OCI-M2 (cell line): Measurements from ENCODE around the gene HECA.
"Not testable (repeated sequence)": the region's sequence is repeated elsewhere in the genome, so short reads cannot be mapped to it uniquely, and the experiment has no call there.

Experiments
- DNase-seq: peaks from one replicate; lab custom pipeline; 2025; ENCODE audit not compliant: unreplicated experiment; lab: John Stamatoyannopoulos, UW

The HECA gene

DNA sequence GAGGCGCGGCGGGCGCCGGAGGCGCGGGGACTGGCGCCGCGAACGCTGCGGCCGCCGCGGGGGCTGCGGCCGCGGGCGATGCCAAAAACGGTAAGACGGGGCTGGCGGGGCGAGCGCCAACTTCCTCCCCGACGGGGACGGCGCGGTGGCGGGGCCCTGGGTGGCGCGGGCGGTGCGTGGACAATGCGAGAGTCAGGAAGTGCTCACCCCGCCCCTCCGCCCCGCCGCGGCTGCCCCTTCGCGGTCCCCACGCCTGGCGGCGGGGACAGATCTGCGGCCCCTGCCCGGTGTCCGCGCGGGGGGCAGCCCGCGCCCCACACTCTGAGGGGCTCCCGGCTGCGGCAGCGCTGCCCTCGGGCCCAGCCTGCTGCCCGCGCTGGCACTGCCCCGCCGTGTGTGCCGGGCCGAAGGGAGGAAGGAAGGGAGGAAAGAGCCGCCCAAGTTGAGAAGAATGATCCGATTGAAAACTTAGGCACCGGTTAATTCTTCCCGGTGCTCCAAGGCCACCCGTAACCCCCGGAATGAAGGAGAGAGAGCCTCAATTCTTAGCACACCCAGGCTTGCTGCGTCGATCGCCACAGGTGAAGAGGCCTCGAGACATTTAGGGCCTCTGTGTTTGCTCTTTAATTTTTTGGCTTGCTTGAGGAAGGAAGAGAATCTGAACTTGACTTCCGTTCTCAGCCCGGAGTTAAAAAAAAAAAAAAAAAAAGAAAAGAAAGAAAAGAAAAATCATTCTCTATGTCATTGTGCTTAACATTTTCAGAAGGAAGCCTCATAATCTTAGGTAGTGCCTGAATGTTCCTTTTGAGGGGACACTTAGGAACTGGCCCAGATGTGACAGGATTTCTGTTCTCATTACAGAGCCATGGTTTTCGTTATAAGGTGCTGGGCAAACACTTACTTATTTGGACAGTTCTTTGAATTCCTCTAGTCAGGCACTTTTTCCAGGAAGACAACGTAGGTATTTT lies 982 bp downstream of the HECA start:
- no peak for DNase-seq

DNA sequence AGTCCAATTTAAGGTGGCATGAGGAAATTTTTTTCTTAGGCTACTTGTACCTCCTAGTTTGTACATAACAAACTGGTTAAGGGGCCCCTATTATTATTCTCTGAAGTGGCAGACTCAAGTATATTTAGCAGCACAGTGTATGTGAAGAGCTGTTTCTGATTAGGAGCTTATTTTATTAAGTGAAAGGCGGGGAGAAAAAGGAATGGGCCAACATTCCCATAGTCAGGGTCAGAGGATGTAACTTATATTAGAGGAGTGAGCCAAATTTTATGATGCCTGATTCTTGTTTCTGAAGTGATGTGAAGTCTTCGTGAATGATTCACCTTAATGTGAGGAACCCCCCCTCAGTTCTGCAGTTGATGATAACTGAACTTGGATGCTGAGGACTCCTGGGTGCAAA lies 2.8 kb downstream of the HECA start:
- no peak for DNase-seq

DNA sequence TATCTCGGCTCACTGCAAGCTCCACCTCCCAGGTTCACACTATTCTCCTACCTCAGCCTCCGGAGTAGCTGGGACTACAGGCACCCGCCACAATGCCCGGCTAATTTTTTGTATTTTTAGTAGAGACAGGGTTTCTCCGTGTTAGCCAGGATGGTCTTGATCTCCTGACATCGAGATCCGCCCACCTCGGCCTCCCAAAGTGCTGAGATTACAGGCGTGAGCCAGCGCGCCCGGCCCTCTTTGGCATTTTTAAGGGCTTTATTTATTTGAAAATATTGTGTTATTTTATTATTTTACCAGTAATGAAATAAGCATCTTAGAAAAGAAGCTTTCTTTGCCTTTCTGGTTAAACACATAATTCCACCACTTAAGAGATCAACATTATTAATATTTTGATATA lies 6.0 kb downstream of the HECA start:
- not testable (repeated sequence) for DNase-seq

DNA sequence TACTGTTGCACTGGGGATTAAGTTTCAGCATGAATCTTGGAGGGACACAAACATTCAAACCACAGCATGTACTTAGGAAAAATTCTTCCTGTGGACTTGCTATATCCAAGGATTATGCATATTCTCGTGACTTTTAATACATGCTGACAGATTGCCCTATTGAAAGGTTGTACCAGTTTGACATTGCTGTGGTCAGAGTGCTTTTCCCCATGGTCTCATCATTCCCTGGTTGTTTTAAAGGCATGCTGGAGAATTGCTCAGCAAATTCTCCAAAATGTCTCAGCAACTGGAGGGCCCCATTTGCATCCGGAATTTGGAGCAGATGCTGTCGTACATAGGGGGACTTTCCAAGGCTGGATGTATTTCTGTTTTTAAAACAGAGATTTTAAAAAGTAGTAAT lies 7.4 kb downstream of the HECA start:
- DNase-seq: no peak

DNA sequence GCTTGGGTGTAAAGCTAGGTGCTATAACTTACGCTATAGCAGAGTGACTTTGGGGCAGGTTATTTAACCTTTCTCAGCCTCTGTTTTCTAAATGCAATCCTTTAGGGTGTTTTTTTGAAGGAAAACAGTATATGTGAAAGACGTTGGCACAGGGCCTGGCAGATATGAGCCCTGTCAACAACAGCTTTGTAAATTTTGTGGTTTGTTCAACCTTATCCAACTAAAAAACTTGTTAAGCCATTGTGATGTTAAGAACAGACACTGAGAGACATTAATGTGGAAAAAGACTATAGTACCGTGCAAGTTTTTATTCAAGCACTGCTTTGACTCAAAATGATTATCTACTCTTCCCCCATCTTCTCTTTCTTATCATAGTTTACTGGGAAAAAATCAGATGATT lies 8.2 kb downstream of the HECA start:
- DNase-seq: no peak

DNA sequence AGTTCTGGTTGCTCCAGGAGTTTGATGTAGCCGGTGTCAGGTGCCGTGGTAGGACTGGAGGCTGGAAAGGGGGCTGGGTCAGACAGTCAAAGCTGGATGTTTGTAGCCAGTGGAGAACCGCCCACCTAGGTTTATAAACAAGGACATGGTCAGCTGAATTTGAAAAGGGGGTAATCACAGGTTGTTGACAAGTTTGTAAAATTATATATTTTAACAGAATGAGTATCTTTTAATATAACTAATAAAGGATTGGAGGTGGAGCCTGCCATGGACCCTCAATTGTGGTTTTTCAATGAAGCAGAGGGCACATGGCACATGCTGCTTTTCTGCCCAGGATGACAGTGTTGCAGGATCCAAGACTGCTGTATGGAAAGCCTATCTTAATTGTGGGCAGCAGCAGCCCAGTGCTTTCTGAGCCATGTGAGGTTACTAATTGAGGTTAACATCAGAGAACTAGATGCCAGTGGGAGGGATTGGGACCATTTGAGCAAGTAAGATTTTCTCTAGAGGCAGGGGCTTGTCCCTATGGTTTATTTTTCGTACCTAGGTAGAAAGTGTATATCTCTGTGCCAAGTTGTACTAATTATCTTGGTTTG lies 9.7 kb downstream of the HECA start:
- DNase-seq: no peak

DNA sequence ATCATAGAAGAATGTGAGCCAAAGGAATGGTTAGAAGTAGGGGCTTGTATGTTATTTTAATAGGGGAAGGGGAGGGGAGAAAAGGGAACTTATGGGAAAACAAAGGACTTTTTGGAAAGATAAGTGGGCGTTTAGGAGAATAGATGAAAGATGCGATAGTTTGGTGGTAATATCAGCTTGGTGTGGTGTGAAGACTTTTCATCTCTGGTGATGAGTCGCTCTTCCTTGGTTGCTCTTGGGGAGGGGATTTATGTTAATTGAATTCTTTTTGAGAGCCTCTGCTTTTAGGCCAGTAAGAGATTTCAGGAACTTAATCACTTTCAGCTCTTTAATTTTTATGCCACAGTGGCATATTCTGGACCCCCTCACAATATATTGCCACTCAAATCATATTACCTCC lies 10.8 kb downstream of the HECA start:
- no peak for DNase-seq

DNA sequence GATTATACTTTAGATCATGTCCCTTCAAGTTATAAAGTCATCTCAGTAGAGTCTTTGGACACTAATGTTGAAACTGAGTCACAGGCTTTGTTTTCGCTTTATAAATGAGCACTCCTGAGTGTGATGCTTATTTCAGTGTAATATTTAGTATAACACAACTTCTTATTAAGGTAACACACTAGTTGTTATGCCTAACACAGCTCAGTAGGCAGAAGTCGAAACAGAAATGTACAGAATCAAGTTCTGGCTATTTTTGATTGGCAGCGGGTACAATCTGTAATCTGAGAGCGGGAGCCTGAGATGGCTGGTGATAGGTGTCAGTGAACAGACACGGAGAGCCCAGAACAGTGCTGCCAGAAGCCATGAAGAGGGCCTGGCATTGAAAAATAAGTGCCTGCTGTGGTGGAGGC lies 11.4 kb downstream of the HECA start:
- no peak for DNase-seq

DNA sequence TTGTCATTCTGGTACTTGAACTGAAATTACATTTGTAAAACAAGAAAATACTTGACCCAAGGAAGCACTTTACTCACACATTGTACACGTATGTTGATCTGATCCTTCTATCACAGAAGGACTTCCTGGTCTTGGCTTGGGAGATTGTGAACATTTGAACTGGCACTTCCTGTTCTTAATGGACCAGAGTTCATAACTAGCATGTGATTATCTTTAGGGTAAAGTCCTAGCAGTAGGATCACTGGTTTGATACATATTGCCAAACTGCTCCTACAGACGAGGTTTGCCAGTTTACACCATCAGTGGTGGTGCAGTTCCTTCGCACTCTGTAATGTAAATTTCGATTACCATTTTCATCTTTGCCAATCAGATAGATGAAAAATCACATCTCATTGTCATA lies 12.7 kb downstream of the HECA start:
- no peak for DNase-seq

DNA sequence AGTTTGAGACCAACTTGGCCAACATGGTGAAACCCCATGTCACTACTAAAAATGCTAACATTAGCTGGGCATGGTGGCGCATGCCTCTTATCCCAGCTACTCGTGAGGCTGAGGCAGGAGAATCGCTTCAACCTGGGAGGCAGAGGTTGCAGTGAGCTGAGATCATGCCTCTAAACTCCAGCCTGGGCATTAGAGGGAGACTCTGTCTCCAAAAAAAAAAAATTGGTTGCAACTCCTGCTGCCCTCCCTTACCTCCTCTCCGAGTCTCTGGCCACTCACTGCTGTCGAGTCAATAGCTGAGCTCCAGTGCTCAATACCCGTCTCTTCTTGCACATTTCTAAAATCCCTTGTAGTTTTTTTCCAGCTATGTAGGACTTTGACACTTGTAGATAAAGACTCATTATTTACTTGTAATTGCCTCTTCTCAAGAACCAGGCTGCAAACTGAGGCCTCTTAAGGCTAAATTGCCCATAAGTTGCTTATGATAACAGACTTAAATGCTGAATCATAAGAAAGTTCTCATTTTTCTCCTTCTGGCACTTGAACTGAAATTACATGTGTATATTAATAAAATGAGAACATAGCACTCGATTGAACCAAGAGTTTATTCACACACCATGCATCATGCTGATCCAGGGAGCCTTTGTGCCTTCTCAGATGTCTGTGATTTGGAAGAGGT lies 13.8 kb downstream of the HECA start:
- no peak for DNase-seq

DNA sequence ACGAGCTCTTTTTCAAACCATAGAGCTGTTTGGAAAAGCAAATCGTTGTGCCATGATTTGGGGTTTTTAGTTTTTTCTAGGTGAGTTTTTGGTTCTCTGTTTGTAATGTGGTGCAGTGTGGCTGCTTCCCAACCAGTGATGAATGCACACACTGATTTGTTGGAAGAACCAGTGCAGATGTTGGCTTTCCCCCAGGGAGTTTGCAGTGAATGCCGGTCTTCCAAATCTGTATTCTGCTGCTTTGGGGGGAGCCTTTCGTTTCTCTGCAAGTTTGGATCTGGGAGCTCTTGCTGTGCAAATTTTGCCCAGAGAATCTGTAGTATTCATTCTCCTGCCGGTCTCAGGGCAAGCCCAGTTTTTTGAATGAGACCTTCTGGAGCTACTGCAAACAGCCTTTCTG lies 14.5 kb downstream of the HECA start:
- no peak for DNase-seq

DNA sequence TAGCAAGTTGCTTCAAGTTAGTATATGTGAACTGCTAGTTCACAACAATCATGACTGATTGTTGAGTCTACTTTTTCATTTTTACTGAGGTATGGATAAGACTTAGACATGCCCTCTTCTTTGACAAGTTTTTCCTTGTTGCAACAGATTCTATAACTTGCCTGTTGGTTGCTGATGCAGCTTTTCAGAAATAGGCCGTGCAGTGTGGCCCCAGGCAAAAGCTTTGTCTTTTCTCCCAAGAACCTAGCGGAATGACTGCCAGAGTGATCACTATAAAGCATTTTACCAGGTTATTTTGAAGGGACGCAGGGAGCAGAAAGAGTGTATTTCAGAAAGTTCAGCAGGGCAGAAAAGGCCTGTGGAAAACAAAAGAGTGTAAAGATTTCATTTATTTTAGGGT lies 16.0 kb downstream of the HECA start:
- no peak for DNase-seq

DNA sequence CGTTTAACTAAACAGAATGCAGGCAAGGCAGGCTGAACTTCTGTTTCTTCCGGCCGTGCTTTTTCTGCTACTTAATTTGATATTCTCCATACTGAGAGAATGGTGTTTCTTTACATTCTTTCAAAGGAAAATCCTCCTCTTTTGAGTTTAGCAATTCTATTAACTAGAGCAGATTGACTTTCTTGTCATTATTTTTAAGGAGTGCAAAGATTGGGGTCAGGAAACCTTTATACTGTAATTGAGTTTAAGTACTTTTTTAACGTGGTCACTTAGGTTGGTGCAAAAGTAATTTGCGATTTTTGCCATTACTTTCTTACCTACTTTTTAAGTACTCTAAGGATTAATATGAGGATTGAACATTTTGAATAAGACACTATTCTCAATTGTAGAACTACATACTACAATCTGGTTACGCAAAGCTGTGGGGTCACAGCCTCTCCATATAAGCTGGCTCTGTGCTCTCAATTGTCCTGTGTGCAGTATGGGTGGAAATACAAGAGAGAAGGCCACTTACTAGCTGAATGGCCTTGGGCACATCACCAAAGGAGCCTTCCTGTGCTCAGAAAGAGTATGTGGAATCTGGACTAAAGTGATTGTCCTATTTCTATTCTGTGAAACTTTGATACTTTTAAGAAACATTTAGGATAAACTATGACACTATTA lies 16.7 kb downstream of the HECA start:
- DNase-seq: no peak

DNA sequence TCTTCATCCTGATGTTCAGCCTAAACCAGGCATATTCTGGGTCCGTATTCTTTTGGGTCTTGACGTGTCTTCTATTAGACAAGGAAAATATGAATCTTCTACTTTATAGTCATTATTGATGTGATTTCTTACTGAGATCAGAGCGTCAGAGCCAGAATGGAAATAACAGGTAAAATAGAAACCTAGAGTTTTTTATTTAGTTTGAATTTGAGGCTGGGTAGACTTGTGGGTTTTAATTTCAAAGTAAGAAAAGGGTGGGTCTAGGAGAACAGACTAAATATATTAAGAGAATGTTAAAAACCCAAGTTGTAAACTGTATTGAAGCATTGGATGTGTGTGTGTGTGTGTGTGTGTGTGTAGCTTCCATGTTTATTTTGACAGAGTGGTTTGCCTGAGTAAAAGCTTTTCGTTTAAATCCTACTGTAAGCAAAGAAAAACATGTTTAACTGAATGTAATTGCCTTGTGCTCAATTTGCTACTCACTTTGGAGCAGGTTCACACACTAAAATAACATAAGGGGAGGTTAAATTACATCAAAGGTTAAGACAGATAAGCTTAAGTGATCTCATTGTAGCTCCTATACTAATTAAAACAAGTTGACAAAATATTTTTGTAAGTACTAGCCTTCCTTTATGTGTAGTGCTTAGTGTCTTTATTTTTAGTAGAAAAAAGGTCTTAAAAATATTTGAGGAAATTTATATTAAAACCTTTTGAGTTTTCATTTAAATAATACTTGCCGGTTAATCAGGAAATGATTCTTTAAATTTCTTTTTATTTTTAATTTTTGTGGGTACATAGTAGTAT lies 17.4 kb downstream of the HECA start:
- no peak for DNase-seq

DNA sequence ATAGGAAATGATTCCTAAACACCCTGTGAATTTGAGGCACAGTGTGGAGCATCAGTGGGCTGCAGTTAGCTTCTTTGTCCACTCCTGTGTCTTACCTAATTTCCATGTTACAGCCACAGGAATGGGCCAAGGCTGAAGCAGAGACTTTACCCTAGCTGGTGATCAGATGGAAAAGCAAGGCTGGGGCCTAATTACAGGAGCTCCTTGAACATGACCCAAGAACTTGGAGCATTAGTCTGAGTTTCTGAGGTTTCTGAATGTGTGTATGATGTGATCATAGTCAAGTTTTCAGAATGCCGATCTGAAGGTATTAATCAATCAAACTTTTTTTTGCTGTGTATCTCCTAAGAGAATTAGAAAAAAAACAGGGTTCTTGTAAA lies 18.0 kb downstream of the HECA start:
- no peak for DNase-seq

DNA sequence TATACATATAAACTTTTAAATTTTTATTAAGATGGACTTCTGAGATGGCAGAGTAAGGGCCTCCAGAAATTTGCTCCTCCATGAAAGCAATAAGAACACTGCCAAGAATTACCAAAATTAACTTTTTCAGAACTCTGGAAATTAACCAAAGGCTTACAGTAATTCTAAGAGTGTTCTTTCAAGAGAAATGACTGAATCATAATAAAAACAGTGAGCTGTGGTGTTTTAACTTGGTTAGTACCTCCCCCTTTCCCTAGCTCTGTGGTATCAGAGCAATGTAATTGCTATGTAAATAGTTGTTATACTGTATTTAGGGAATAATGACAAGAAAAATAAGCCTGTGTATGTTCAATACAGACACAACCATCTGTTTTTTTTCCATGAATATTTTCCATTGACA lies 19.0 kb downstream of the HECA start:
- no peak for DNase-seq

DNA sequence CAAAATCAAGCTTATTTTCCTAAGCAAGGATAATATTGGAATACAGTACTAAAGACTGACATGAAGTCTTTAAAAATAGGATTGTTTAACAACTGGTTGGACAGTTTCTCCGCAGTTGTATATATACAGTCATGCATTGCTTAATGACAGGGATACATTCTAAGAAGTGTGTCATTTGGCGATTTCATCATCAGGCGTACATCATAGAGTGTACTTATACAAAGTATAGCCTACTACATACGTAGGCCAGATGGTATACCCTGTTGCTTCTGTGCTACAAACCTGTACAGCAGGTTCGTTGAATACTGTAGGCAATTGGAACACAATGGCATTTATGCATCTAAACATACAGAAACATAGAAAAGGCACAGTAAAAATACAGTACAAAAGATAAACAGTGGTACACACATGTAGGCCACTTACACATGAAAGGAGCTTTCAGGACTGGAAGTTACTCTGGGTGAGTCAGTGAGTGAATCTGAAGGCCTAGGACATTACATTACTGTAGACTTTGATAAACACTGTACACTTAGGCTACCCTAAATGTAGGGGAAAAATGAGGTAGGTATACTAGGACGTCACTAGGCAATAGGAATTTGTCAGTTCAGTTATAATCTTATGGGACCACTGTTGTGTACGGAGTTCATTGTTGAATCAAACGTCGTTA lies 20.1 kb downstream of the HECA start:
- DNase-seq: no peak

DNA sequence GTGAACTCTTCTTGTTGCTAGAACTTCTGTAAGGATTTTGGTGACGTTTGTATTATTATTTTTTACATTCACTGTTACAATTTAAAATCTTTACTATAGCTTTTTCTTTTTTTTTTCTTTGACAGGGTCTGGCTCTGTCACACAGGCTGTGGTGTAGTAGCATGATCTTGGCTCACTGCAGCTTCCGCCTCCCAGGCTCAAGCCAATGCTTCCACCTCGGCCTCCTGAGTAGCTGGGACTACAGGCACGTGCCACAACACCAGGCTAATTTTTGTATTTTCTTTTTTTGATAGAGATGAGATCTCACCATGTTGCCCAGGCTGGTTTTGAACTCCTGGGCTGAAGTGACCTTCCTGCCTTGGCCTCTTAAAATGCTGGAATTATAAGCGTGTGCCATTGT lies 21.2 kb downstream of the HECA start:
- DNase-seq: no peak

DNA sequence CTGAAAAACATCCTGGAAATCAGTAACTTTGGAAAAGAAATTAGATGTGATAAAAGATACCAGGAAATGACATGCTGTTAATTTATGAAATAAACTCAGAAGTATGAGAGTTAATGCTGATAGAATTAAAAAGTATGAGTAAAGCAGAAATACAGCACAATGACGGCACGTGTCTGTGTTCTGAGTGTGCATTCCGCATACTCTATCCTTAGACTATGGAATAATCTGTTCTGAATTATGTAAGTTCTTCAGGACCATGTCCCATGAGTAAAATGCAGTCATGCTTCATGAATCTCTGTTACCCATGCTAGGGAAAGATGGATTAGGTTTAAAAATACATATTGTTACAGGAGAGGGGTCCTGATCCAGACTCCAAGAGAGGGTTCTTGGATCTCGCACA lies 21.7 kb downstream of the HECA start:
- DNase-seq: no peak

DNA sequence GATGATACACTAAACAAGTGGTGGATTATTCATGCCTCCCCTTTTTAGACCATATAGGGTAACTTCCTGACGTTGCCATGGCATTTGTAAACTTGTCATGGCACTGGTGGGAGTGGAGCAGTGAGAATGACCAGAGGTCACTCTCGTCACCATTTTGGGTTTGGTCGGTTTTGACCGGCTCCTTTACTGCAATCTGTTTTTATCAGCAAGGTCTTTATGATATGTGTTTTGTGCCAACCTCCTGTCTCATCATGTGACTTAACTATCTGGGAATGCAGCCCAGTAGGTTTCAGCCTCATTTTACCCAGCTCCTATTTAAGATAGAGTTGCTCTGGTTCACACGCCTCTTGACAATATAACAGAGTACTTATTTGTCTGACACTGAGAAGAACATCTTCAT lies 22.2 kb downstream of the HECA start:
- DNase-seq: not testable (repeated sequence)
